Left ventricle myocardium inferior (tissue), 1 donor: ENCODE results near the gene ABCD2. TPM values are rescaled to one million over a fixed set of nuclear protein-coding genes. Genes with fewer than 3 reads are reported as not detected.
"Not testable (repeated sequence)": the region's sequence is repeated elsewhere in the genome, so short reads cannot be mapped to it uniquely, and the experiment has no call there.

Experiments
- DNase-seq: peaks from one replicate; pipeline ENCODE4 v3.0.0-alpha.2; 2020
- H3K27ac ChIP-seq: fragments of 200-600 bp; replicated peaks from 2 replicates; pipeline ENCODE4 v1.8.0; 2021
- H3K27me3 ChIP-seq: fragments of 200-600 bp; 2 replicates; pipeline ENCODE4 v1.8.0; 2021; ENCODE audit warnings: low read depth
- H3K36me3 ChIP-seq: fragments of 200-600 bp; 2 replicates; pipeline ENCODE4 v1.8.0; 2021
- H3K4me1 ChIP-seq: fragments of 200-600 bp; 2 replicates; pipeline ENCODE4 v1.8.0; 2021
- H3K4me3 ChIP-seq: fragments of 200-600 bp; 2 replicates; pipeline ENCODE4 v1.8.0; 2021; ENCODE audit warnings: mild to moderate bottlenecking, moderate library complexity
- H3K9me3 ChIP-seq: fragments of 200-600 bp; replicated peaks from 2 replicates; pipeline ENCODE4 v1.8.0; 2021
- intact Hi-C: fragments of 100-400 bp; cut with micrococcal nuclease; formaldehyde crosslinking; loops from one replicate; pipeline ENCODE4 v1.11.0; 2022
- total RNA-seq: library from RNA; stranded (reverse); fragmentation: NEBNext Ultra II Directional; extraction: Animal tissue kit (Norgen Biotek cat#: 25700); gene quantifications from one replicate; pipeline ENCODE4 v1.2.1, GENCODE V29; 2021
- TF ChIP-seq, protein P1 (sequence below): fragments of 200-600 bp; IDR thresholded peaks from 2 replicates; pipeline ENCODE4 v1.8.0; 2021; ENCODE audit warnings: antibody characterized with exemption, mild to moderate bottlenecking, borderline replicate concordance
- donor health status: DM: no; HTN: yes; CAD: no; lungs with severe emphysema.

The ABCD2 gene
- total RNA-seq, 1 donor from 2014 or later: 6.5 TPM

GRCh38 chr12:39605501-39605900 lies 14.1 kb downstream of the ABCD2 start:
- DNase-seq: no peak
- Histone ChIP-seq H3K9me3 (no peaks in the 10 kb centered on the region), H3K36me3 (peaks cover 7% of the 10 kb centered on the region), H3K27me3 (no peaks in the 10 kb centered on the region), H3K4me1 (peaks cover 11% of the 10 kb centered on the region), H3K27ac (no peak overlapping the region), H3K4me3 (no peak overlapping the region)
- intact Hi-C loops: no loop called here
- TF ChIP-seq, protein P1, sequence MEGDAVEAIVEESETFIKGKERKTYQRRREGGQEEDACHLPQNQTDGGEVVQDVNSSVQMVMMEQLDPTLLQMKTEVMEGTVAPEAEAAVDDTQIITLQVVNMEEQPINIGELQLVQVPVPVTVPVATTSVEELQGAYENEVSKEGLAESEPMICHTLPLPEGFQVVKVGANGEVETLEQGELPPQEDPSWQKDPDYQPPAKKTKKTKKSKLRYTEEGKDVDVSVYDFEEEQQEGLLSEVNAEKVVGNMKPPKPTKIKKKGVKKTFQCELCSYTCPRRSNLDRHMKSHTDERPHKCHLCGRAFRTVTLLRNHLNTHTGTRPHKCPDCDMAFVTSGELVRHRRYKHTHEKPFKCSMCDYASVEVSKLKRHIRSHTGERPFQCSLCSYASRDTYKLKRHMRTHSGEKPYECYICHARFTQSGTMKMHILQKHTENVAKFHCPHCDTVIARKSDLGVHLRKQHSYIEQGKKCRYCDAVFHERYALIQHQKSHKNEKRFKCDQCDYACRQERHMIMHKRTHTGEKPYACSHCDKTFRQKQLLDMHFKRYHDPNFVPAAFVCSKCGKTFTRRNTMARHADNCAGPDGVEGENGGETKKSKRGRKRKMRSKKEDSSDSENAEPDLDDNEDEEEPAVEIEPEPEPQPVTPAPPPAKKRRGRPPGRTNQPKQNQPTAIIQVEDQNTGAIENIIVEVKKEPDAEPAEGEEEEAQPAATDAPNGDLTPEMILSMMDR: no peak

DNA sequence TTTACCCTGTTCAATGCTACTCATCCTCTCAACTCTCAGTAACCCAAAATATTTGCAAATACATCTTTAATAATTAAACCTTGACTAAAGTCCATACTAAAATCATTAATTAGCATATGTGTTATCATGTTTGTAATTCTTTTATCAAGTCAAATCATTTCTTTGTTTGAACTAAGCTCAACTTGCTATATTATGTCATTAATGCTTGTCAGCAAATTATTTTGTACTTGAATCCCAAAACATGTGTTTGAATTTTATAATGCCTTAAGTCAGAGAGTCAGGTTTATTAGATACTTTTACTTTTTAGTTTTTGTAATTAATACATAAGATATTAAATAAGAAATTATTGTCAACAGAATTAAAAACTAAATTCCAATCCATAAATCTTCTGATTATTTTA lies 16.5 kb downstream of the ABCD2 start:
- intact Hi-C loops: no loop called here
- Histone ChIP-seq H3K4me3 (no peak overlapping the region), H3K27ac (no peak overlapping the region), H3K36me3 (peaks cover 7% of the 10 kb centered on the region), H3K4me1 (no peaks in the 10 kb centered on the region), H3K9me3 (no peaks in the 10 kb centered on the region), H3K27me3 (no peaks in the 10 kb centered on the region)
- TF ChIP-seq, protein P1: no peak
- DNase-seq: no peak

DNA sequence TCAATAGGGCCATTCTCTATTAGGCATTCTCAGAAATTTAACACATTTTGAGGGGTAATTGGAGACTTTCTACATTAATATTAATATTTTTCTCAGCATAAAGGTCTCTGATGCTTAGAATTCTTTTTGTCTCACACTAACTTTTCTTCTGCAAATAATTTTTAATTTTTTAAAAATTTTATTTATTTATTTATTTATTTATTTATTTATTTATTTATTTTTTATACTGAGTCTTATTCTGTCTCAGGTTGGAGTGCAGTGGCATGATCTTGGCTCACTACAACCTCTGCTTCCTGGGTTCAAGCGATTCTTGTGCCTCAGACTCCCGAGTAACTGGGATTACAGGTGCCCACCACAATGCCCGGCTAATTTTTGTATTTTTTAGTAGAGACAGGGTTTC lies 17.7 kb downstream of the ABCD2 start:
- H3K27me3 ChIP-seq, H3K27ac ChIP-seq, intact Hi-C loops, DNase-seq, H3K36me3 ChIP-seq, H3K4me1 ChIP-seq, H3K9me3 ChIP-seq, H3K4me3 ChIP-seq: not testable (repeated sequence)

- H3K9me3 ChIP-seq: no peaks in the 10 kb centered on the region
- no peaks in the 10 kb centered on the region for H3K4me1 ChIP-seq
- DNase-seq: no peak
- TF ChIP-seq, protein P1: no peak
- no peak overlapping the region for H3K27ac ChIP-seq
- no peaks in the 10 kb centered on the region for H3K36me3 ChIP-seq
- H3K27me3 ChIP-seq: no peaks in the 10 kb centered on the region
- no peak overlapping the region for H3K4me3 ChIP-seq
- intact Hi-C loops: no loop called here
Observed at GRCh38 chr12:39595928-39596327, 23.7 kb downstream of the ABCD2 start.

- Histone ChIP-seq H3K27ac (no peak overlapping the region), H3K9me3 (no peaks in the 10 kb centered on the region), H3K4me1 (peaks cover 5% of the 10 kb centered on the region), H3K4me3 (no peak overlapping the region), H3K36me3 (no peaks in the 10 kb centered on the region), H3K27me3 (no peaks in the 10 kb centered on the region)
- DNase-seq: no peak
- intact Hi-C loops: no loop called here
- TF ChIP-seq, protein P1: no peak
Observed at GRCh38 chr12:39592295-39592694, 27.3 kb downstream of the ABCD2 start.

DNA sequence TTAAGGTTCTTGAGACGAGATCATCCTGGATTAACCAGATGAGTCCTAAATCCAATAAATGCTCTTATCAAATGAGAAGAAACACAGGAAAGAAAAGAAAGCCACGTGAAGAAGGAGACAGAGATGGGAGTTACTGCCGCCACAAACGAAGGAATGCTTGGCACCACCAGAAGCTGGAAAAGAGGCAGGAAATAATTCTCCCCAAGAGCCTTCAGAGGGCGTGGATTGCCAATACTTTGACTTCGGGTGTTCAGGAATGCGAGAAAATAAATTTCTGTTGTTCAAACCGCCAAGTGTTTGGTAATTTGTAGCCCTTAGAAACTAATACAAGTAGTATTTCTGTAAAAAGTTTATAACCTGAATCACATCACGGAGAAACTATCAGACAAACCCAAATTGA lies 31.3 kb downstream of the ABCD2 start:
- DNase-seq: no peak
- TF ChIP-seq, protein P1: no peak
- no peaks in the 10 kb centered on the region for H3K9me3 ChIP-seq
- H3K27ac ChIP-seq: no peak overlapping the region
- peaks cover 5% of the 10 kb centered on the region for H3K4me1 ChIP-seq
- intact Hi-C loops: no loop called here
- H3K36me3 ChIP-seq: peaks cover 17% of the 10 kb centered on the region
- H3K4me3 ChIP-seq: no peak overlapping the region
- H3K27me3 ChIP-seq: no peaks in the 10 kb centered on the region
